GM10248 (cell line): Measurements from ENCODE around the gene MAFG.

Source experiments
- CTCF ChIA-PET: fragments of 300-600 bp; sonication (Branson Sonifier 250); formaldehyde crosslinking; extraction: SDS; loops from one replicate; lab custom pipeline; 2021; ENCODE audit warnings: antibody characterized with exemption; lab: Yijun Ruan, JAX
- POLR2A ChIA-PET: fragments of 350-650 bp; sonication (Branson Sonifier 250); formaldehyde crosslinking; extraction: SDS; loops from one replicate; lab custom pipeline; 2020; ENCODE audit warnings: antibody characterized with exemption; lab: Yijun Ruan, JAX
- DNase-seq: peaks from one replicate; pipeline ENCODE4 v3.0.0; 2012; ENCODE audit errors: extremely low spot score
- CTCF ChIP-seq: IDR thresholded peaks from 2 replicates; pipeline ENCODE4 v1.5.1; 2012; ENCODE audit warnings: mild to moderate bottlenecking, low read depth; ENCODE audit errors: extremely low read depth, missing control alignments, control extremely low read depth

Gene MAFG

DNA sequence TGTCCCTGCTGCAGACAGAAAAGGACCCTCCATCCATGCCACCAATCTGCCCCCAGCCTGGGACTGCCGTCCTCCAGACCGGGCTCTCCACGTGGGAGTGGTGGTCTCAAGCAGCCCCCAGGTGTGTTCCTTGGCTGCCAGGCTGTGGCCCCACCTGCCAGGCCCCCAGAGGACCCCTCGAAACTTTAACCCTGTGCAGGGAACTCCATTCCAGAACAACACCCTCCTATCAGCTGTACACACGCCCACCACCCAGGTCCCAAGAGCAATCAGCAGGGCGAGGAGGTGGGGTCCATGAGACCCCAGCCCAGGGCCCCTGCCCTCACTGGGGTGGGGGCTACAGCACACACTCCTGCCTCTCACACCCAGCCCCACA is 8.2 kb upstream of the MAFG start:
- ChIA-PET CTCF (interaction anchor here (1.2 to 1.7 kb wide), 2 partner anchors 11 to 95 kb away, joined by 4 read pairs; no protein-coding TSS in a partner anchor), POLR2A (interaction anchor here (0.9 kb wide), 1 partner anchor 9 kb away, joined by 3 read pairs; no protein-coding TSS in a partner anchor)
- DNase-seq = no peak
- TF ChIP-seq CTCF = no peak

DNA sequence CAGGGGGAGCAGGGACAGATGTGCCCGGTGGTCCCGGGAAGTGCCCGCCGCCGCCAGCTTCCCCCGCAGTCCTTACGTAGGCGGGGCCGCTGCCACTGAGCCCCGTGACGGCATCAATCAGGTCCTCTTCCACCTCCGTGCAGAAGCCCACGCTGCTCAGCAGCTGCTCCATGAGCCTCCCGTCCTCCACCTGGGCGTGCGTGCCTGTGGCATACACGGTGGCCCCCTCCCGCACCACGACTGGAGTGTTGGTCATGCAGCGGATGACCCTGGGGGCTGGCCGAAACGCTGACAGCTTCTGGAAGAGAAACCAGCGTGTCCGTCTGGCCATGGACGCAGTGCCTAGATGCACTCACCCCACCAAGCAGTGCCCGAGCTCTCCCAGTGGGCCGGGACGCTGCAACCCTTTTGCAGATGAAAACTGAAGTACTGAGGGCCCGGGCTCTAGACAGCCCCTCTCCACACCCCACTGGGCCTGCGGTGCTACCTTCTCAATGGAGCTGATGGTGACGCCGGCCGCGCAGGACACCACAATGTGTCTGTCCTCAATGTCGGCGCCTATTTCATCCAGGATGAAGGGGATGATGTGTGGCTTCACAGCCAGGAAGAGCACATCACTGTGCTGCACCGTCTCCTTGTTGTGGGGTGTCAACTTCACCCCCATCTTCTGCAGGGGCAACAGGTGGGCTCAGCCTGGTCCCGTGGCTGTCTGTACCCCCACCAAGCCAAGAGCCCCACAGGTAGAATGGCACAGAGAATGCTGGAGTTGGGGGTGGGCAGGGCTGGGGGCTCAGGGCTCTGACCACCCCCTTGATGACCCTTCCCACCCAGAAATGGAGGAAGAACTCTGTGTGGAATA is 7.5 kb upstream of the MAFG start:
- TF ChIP-seq CTCF = no peak
- POLR2A ChIA-PET = interaction anchor here (0.7 to 0.9 kb wide), 2 partner anchors 9 to 12 kb away, joined by 3 read pairs; no protein-coding TSS in a partner anchor
- CTCF ChIA-PET = no interaction called here
- DNase-seq = no peak

DNA sequence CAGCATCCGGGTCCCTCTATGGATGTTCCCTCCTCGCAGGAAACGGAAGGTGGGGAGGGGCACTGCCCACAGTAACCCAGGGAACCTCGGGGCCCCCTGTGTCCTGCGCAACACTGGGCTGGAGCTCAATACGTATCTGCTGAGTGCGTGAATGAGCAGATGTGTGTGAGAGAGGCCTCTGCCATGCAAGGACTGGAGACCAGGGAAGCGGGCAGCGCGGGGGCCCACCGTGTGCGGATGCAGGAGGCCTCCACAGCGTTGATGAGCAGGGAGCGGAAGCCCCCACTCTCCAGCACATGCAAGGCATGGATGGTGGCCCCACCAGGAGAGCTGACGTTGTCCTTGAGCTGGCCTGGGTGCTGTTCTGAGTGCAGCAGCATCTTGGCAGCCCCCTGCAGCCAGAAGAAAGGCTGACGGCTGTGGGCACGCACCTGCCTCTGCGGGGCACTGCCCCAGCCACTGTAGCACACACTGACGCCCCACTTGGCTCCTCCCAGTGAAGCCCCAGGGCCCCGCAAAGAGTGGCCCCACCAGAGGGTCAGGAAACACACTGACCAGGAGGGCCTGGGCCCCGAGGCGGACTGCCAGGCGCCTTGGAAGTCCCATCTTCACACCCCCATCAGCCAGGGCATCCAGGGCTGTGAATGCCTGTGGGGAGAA is 6.7 kb upstream of the MAFG start:
- CTCF ChIA-PET = no interaction called here
- POLR2A ChIA-PET = interaction anchor here (0.7 kb wide), 1 partner anchor 11 kb away, joined by 3 read pairs; no protein-coding TSS in a partner anchor
- DNase-seq = no peak
- no peak for TF ChIP-seq CTCF

GRCh38 chr17:81933178-81933699 is 5.7 kb upstream of the MAFG start:
- ChIA-PET CTCF (interaction anchor here (1.0 to 1.4 kb wide), 2 partner anchors 16 to 27 kb away, joined by 3 read pairs; no protein-coding TSS in a partner anchor), POLR2A (no interaction called here)
- DNase-seq = no peak
- TF ChIP-seq CTCF = no peak

DNA sequence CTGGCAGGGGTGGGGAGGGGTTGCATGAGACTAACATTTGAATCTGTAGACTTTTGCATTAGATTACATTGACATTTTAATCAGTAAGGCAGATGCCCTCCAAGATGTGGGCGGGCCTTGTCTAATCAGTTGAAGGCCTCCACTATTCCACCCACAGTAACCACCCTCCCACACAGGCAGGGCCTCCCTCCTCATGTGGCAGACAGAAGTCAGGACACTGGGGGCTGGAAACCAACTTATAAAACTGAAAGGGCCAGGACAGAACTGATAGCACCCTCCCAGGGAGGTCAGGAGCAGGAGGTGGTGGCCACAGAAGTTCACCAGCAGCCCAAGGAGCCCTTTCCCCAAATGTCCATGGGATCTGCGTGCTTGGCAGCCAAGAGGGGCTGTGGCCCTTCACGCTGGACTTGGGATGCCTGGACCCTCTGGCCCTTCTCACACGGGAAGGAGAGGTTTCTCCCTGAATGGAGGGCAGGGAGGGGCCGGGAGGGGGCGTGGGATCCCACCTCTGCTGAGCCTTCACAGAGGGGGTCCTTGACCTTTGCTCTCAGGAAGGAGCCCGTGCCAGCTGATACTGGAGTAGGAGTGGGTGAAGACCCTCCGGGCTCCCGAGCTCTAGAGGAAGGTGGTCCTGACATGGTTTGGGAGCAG is 4.9 kb upstream of the MAFG start:
- TF ChIP-seq CTCF = no peak
- ChIA-PET CTCF (interaction anchor here (1.0 to 1.4 kb wide), 2 partner anchors 15 to 27 kb away, joined by 3 read pairs; no protein-coding TSS in a partner anchor), POLR2A (no interaction called here)
- no peak for DNase-seq
